CD4-positive, alpha-beta T cell (primary cell): ENCODE data around the gene GABRB1. TPM values are rescaled to one million over a fixed set of nuclear protein-coding genes. Genes with fewer than 3 reads are reported as not detected.

Experiments
- ATAC-seq: fragments of 200-7000 bp; cut with Tn5 transposase; one replicate; pipeline ENCODE4 v1.10.0; 2022; ENCODE audit warnings: mild to moderate bottlenecking; ENCODE audit not compliant: poor library complexity
- CTCF ChIA-PET: fragments of 350-600 bp; sonication (Branson Sonifier 250); formaldehyde crosslinking; loops from one replicate; lab custom pipeline; 2021; ENCODE audit warnings: antibody characterized with exemption, inconsistent platforms; lab: Charles Lee
- POLR2A ChIA-PET: fragments of 350-600 bp; sonication (Branson Sonifier 250); formaldehyde crosslinking; loops from one replicate; lab custom pipeline; 2021; ENCODE audit warnings: antibody characterized with exemption, inconsistent platforms; lab: Charles Lee
- DNase-seq, 14 experiments: peaks; one replicate each; pipeline ENCODE4 v3.0.0-alpha.2; 2013 to 2020; ENCODE audit warnings: mixed read lengths in 2 of 14
- H3K27ac ChIP-seq, 2 donors: one replicate each; pipeline versions ENCODE4 v1.5.1 to v1.7.0; 2013; ENCODE audit warnings: low read length in 2 of 2, low read depth in 1 of 2, mild to moderate bottlenecking in 1 of 2
- H3K27me3 ChIP-seq, 2 experiments: 1 replicate in 1 of 2; 2 replicates in 1 of 2; pipeline versions ENCODE4 v1.6.1 to v1.7.0; 2013; ENCODE audit warnings: low read length in 2 of 2, control low read depth in 1 of 2, mild to moderate bottlenecking in 1 of 2, moderate library complexity in 1 of 2; ENCODE audit not compliant: insufficient read depth in 2 of 2, control insufficient read depth in 1 of 2
- H3K36me3 ChIP-seq: one replicate; pipeline ENCODE4 v1.6.1; 2013; ENCODE audit warnings: low read length, control low read depth; ENCODE audit not compliant: insufficient read depth
- H3K4me1 ChIP-seq: one replicate; pipeline ENCODE4 v1.6.1; 2013; ENCODE audit warnings: low read length, control low read depth; ENCODE audit not compliant: insufficient read depth
- H3K4me3 ChIP-seq: one replicate; pipeline ENCODE4 v1.5.1; 2013; ENCODE audit warnings: mild to moderate bottlenecking, low read length, moderate library complexity
- H3K9me3 ChIP-seq, 2 experiments: 1 replicate in 1 of 2; 2 replicates in 1 of 2; pipeline versions ENCODE4 v1.6.1 to v1.7.0; 2013; ENCODE audit warnings: low read length in 2 of 2, mild to moderate bottlenecking in 2 of 2, control low read depth in 1 of 2, moderate library complexity in 1 of 2; ENCODE audit not compliant: control insufficient read depth in 1 of 2, insufficient read depth in 1 of 2
- H3K27ac Mint-ChIP-seq: one replicate; pipeline ENCODE4 v1.8.0; 2020; ENCODE audit warnings: mixed read lengths
- H3K27me3 Mint-ChIP-seq: one replicate; pipeline ENCODE4 v1.8.0; 2021; ENCODE audit warnings: mixed read lengths
- H3K36me3 Mint-ChIP-seq: one replicate; pipeline ENCODE4 v1.8.0; 2021; ENCODE audit warnings: low read depth, mixed read lengths
- H3K4me1 Mint-ChIP-seq: one replicate; pipeline ENCODE4 v1.8.0; 2021; ENCODE audit warnings: low read depth, mixed read lengths
- H3K4me3 Mint-ChIP-seq: one replicate; pipeline ENCODE4 v1.8.0; 2020; ENCODE audit warnings: mild to moderate bottlenecking, mixed read lengths
- H3K9me3 Mint-ChIP-seq: one replicate; pipeline ENCODE4 v1.8.0; 2020; ENCODE audit warnings: mixed read lengths
- CTCF ChIP-seq: fragments of 200-600 bp; IDR thresholded peaks from one replicate; pipeline ENCODE4 v1.8.0; 2022; ENCODE audit warnings: antibody characterized with exemption, mild to moderate bottlenecking
- intact Hi-C, 2 experiments: fragments of 100-400 bp; cut with DNase I in 1 of 2; cut with micrococcal nuclease in 1 of 2; formaldehyde crosslinking; loops; one replicate each; pipeline versions ENCODE4 v1.15.1 to v1.9.0; 2023 to 2025; cut with DNase I, micrococcal nuclease
- total RNA-seq, 174 experiments: library from RNA in 2 of 174; stranded (reverse) in 2 of 174; gene quantifications; one replicate each; pipeline ENCODE4 v1.2.3 and lab custom pipeline; 2021 to 2026

GABRB1 gene
- total RNA-seq, 2 experiments from 2014 or later, result not detected

- Histone ChIP-seq H3K9me3 (no peaks in the 10 kb centered on the region), H3K27me3 (no peaks in the 10 kb centered on the region), H3K4me3 (no peak overlapping the region), H3K4me1 (no peaks in the 10 kb centered on the region), H3K36me3 (no peaks in the 10 kb centered on the region), H3K27ac (no peak overlapping the region)
- no peaks in the 10 kb centered on the region for H3K9me3 Mint-ChIP-seq
- no peak overlapping the region for H3K4me3 Mint-ChIP-seq
- no peaks in the 10 kb centered on the region for H3K27me3 Mint-ChIP-seq
- ATAC-seq (no peak), DNase-seq (no peak)
- H3K4me1 Mint-ChIP-seq, result no peaks in the 10 kb centered on the region
- POLR2A ChIA-PET, result no interaction called here
- intact Hi-C loops, result no loop called here
- CTCF ChIA-PET, result no interaction called here
- no peaks in the 10 kb centered on the region for H3K36me3 Mint-ChIP-seq
- H3K27ac Mint-ChIP-seq, result no peak overlapping the region
- TF ChIP-seq CTCF, result no peak
Observed at GRCh38 chr4:47263721-47264120, 232.4 kb downstream of the GABRB1 start.

GRCh38 chr4:47270201-47270888 lies 239.0 kb downstream of the GABRB1 start:
- TF ChIP-seq CTCF, result no peak
- H3K36me3 Mint-ChIP-seq, result no peaks in the 10 kb centered on the region
- H3K27me3 Mint-ChIP-seq, result peaks cover 13% of the 10 kb centered on the region
- Histone ChIP-seq H3K27me3 (no peaks in the 10 kb centered on the region), H3K9me3 (no peaks in the 10 kb centered on the region), H3K4me1 (no peaks in the 10 kb centered on the region), H3K4me3 (no peak overlapping the region), H3K27ac (no peak overlapping the region), H3K36me3 (no peaks in the 10 kb centered on the region)
- no peak for ATAC-seq
- no peaks in the 10 kb centered on the region for H3K9me3 Mint-ChIP-seq
- no peak for DNase-seq
- CTCF ChIA-PET, result no interaction called here
- H3K4me3 Mint-ChIP-seq, result no peak overlapping the region
- H3K4me1 Mint-ChIP-seq, result no peaks in the 10 kb centered on the region
- no peak overlapping the region for H3K27ac Mint-ChIP-seq
- POLR2A ChIA-PET, result no interaction called here
- intact Hi-C loops, result no loop called here

- H3K27me3 ChIP-seq, result no peaks in the 10 kb centered on the region
- H3K9me3 Mint-ChIP-seq, result no peaks in the 10 kb centered on the region
- no peak for DNase-seq
- peaks cover 15% of the 10 kb centered on the region for H3K27me3 Mint-ChIP-seq
- no peaks in the 10 kb centered on the region for H3K4me1 Mint-ChIP-seq
- H3K36me3 Mint-ChIP-seq, result no peaks in the 10 kb centered on the region
- H3K4me3 Mint-ChIP-seq, result no peak overlapping the region
- ATAC-seq, result no peak
- no peak overlapping the region for H3K27ac ChIP-seq
- H3K9me3 ChIP-seq, result no peaks in the 10 kb centered on the region
- intact Hi-C loops, result no loop called here
- no peak overlapping the region for H3K27ac Mint-ChIP-seq
- CTCF ChIA-PET, result no interaction called here
- TF ChIP-seq CTCF, result no peak
- H3K4me3 ChIP-seq, result no peak overlapping the region
- H3K4me1 ChIP-seq, result no peaks in the 10 kb centered on the region
- no peaks in the 10 kb centered on the region for H3K36me3 ChIP-seq
- POLR2A ChIA-PET, result no interaction called here
Observed at GRCh38 chr4:47271291-47271690, 239.9 kb downstream of the GABRB1 start.
